ENCODE measurements around the gene MAP2K5. TPM values are rescaled to one million over a fixed set of nuclear protein-coding genes. Genes with fewer than 3 reads are reported as not detected.

MAP2K5 gene
- total RNA-seq, 1 donor from 2014 or later, result 11.6 TPM

DNA sequence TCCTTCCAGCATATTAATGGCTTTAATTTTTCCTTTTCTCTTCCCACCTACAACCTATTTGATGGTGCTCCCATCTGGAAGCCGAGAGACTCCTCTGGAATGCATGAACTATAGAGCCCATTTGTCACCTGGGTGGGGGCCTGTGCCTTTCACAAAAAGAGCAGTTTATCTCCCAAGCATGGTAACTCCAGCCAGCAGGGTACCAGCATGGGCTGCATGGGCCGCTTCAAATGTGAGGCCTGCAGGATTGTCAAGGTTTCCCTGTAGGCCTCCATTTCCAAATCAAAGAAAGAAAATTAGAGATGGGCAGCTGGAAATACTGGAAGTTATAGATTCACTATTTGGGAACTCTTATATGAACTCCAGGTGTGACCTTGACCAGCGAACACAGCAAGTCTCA, 232.1 kb downstream of the MAP2K5 start:
- Mint-ChIP-seq H3K27ac (ENCODE audit: unreplicated experiment) (no peak overlapping the region), H3K27me3 (ENCODE audit: low read depth, unreplicated experiment) (peaks cover 2% of the 10 kb centered on the region), H3K4me3 (ENCODE audit: unreplicated experiment) (no peak overlapping the region), H3K36me3 (ENCODE audit: low read depth, unreplicated experiment) (peaks cover 3% of the 10 kb centered on the region), H3K9me3 (ENCODE audit: unreplicated experiment) (no peaks in the 10 kb centered on the region), H3K4me1 (ENCODE audit: low read depth, unreplicated experiment) (peaks cover 10% of the 10 kb centered on the region)
- Histone ChIP-seq H3K27me3 (ENCODE audit: insufficient read depth, low read length) (no peaks in the 10 kb centered on the region), H3K4me3 (ENCODE audit: insufficient read depth, low read depth, low read length) (no peak overlapping the region), H4K20me1 (ENCODE audit: insufficient read depth, low read length) (peaks cover 3% of the 10 kb centered on the region), H3K27ac (ENCODE audit: low read depth, low read length) (no peak overlapping the region), H3K9me3 (ENCODE audit: insufficient read depth, low read depth, low read length) (no peaks in the 10 kb centered on the region), H3K36me3 (ENCODE audit: insufficient read depth, low read length) (no peaks in the 10 kb centered on the region), H3K4me2 (ENCODE audit: low read length) (no peak overlapping the region), H3K79me2 (ENCODE audit: insufficient read depth, low read length) (no peaks in the 10 kb centered on the region), H3K9ac (ENCODE audit: low read length) (no peak overlapping the region), H2AFZ (ENCODE audit: low read depth, low read length) (no peak overlapping the region), H3K4me1 (ENCODE audit: insufficient read depth, low read length) (peaks cover 9% of the 10 kb centered on the region)
- DNase-seq (ENCODE audit: low read depth) (no peak), FAIRE-seq (no peak)
- TF ChIP-seq, protein P1, sequence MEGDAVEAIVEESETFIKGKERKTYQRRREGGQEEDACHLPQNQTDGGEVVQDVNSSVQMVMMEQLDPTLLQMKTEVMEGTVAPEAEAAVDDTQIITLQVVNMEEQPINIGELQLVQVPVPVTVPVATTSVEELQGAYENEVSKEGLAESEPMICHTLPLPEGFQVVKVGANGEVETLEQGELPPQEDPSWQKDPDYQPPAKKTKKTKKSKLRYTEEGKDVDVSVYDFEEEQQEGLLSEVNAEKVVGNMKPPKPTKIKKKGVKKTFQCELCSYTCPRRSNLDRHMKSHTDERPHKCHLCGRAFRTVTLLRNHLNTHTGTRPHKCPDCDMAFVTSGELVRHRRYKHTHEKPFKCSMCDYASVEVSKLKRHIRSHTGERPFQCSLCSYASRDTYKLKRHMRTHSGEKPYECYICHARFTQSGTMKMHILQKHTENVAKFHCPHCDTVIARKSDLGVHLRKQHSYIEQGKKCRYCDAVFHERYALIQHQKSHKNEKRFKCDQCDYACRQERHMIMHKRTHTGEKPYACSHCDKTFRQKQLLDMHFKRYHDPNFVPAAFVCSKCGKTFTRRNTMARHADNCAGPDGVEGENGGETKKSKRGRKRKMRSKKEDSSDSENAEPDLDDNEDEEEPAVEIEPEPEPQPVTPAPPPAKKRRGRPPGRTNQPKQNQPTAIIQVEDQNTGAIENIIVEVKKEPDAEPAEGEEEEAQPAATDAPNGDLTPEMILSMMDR (IDR thresholded peaks at IDR 0.05; ENCODE audit: insufficient read depth, low read depth, low read length), result no peak
- TF ChIP-seq EZH2 (IDR thresholded peaks at IDR 0.05; ENCODE audit: insufficient read depth, low read length), result no peak

DNA sequence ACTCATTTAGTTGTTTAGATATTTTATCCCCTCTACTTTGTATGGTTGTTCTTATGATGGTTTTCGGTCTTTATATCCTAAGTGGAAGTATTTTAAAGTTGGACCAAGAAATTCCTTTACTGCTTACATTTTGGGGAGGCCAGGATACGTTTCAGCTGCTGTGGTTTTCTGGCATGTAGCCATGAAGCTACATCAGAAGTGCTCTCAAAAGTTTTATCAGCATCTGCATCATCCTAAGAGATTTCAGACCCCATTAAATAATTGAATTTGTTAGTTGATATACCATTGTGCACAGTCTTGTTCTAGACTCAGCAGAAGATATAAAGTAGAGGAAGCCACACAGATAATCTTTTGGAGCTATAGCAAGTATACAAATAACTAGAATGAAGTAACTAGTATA, 232.7 kb downstream of the MAP2K5 start:
- H3K27ac ChIP-seq (ENCODE audit: low read depth, low read length), result no peak overlapping the region
- no peak overlapping the region for H2AFZ ChIP-seq (ENCODE audit: low read depth, low read length)
- H3K4me3 ChIP-seq (ENCODE audit: insufficient read depth, low read depth, low read length), result no peak overlapping the region
- peaks cover 9% of the 10 kb centered on the region for H3K4me1 ChIP-seq (ENCODE audit: insufficient read depth, low read length)
- no peak overlapping the region for H3K9ac ChIP-seq (ENCODE audit: low read length)
- peaks cover 3% of the 10 kb centered on the region for H4K20me1 ChIP-seq (ENCODE audit: insufficient read depth, low read length)
- Mint-ChIP-seq H3K4me3 (ENCODE audit: unreplicated experiment) (no peak overlapping the region), H3K27ac (ENCODE audit: unreplicated experiment) (no peak overlapping the region), H3K27me3 (ENCODE audit: low read depth, unreplicated experiment) (peaks cover 2% of the 10 kb centered on the region), H3K9me3 (ENCODE audit: unreplicated experiment) (no peaks in the 10 kb centered on the region), H3K4me1 (ENCODE audit: low read depth, unreplicated experiment) (peaks cover 10% of the 10 kb centered on the region), H3K36me3 (ENCODE audit: low read depth, unreplicated experiment) (peaks cover 3% of the 10 kb centered on the region)
- H3K4me2 ChIP-seq (ENCODE audit: low read length), result no peak overlapping the region
- H3K36me3 ChIP-seq (ENCODE audit: insufficient read depth, low read length), result no peaks in the 10 kb centered on the region
- no peak for DNase-seq (ENCODE audit: low read depth)
- H3K9me3 ChIP-seq (ENCODE audit: insufficient read depth, low read depth, low read length), result no peaks in the 10 kb centered on the region
- H3K79me2 ChIP-seq (ENCODE audit: insufficient read depth, low read length), result no peaks in the 10 kb centered on the region
- no peaks in the 10 kb centered on the region for H3K27me3 ChIP-seq (ENCODE audit: insufficient read depth, low read length)
- FAIRE-seq, result no peak
- TF ChIP-seq, protein P1 (IDR thresholded peaks at IDR 0.05; ENCODE audit: insufficient read depth, low read depth, low read length), result no peak
- no peak for TF ChIP-seq EZH2 (IDR thresholded peaks at IDR 0.05; ENCODE audit: insufficient read depth, low read length)

DNA sequence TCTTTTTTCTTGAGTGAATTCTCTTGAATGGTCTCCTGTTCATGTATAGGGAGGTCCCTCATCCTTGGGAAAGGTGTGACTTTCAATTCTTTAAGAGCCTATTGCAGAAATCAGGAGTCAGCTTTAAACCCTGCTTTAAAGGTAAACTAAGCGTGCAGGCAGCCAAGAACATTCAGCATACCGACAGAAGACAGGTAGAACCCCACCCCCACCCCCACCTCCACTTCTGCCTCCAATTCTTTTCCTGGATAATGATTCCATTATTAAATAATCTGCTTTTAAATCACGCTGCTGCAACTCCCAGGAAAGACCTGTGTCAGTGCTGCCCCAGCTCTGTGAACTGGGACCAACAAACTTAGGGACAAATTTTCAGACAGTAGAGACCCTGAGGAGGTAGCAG, 233.5 kb downstream of the MAP2K5 start:
- no peaks in the 10 kb centered on the region for H3K27me3 ChIP-seq (ENCODE audit: insufficient read depth, low read length)
- Mint-ChIP-seq H3K4me3 (ENCODE audit: unreplicated experiment) (no peak overlapping the region), H3K36me3 (ENCODE audit: low read depth, unreplicated experiment) (peaks cover 3% of the 10 kb centered on the region), H3K4me1 (ENCODE audit: low read depth, unreplicated experiment) (peaks cover 10% of the 10 kb centered on the region), H3K9me3 (ENCODE audit: unreplicated experiment) (no peaks in the 10 kb centered on the region), H3K27me3 (ENCODE audit: low read depth, unreplicated experiment) (peaks cover 2% of the 10 kb centered on the region), H3K27ac (ENCODE audit: unreplicated experiment) (no peak overlapping the region)
- H4K20me1 ChIP-seq (ENCODE audit: insufficient read depth, low read length), result peaks cover 3% of the 10 kb centered on the region
- TF ChIP-seq EZH2 (IDR thresholded peaks at IDR 0.05; ENCODE audit: insufficient read depth, low read length), result no peak
- TF ChIP-seq, protein P1 (IDR thresholded peaks at IDR 0.05; ENCODE audit: insufficient read depth, low read depth, low read length), result no peak
- DNase-seq (ENCODE audit: low read depth) (no peak), FAIRE-seq (no peak)
- H3K79me2 ChIP-seq (ENCODE audit: insufficient read depth, low read length), result no peaks in the 10 kb centered on the region
- H3K27ac ChIP-seq (ENCODE audit: low read depth, low read length), result no peak overlapping the region
- no peak overlapping the region for H2AFZ ChIP-seq (ENCODE audit: low read depth, low read length)
- H3K36me3 ChIP-seq (ENCODE audit: insufficient read depth, low read length), result no peaks in the 10 kb centered on the region
- H3K9ac ChIP-seq (ENCODE audit: low read length), result no peak overlapping the region
- H3K4me2 ChIP-seq (ENCODE audit: low read length), result no peak overlapping the region
- H3K4me1 ChIP-seq (ENCODE audit: insufficient read depth, low read length), result peaks cover 9% of the 10 kb centered on the region
- H3K4me3 ChIP-seq (ENCODE audit: insufficient read depth, low read depth, low read length), result no peak overlapping the region
- H3K9me3 ChIP-seq (ENCODE audit: insufficient read depth, low read depth, low read length), result no peaks in the 10 kb centered on the region

Data from astrocyte (in vitro differentiated cells and primary cell).